Loucy (cell line): ENCODE data around the gene PSMB5.

ENCODE experiments used
- H2AFZ ChIP-seq: fragments of 200-600 bp; sonication (generic); 2 replicates; pipeline ENCODE4 v1.6.0; 2016; ENCODE audit warnings: antibody characterized with exemption, mild to moderate bottlenecking, low read length, moderate library complexity
- H3F3A ChIP-seq: fragments of 200-600 bp; 2 replicates; pipeline ENCODE4 v1.6.0; 2016; ENCODE audit warnings: antibody characterized with exemption, low read depth, mild to moderate bottlenecking
- H3K27me3 ChIP-seq: fragments of 200-600 bp; sonication (generic); 2 replicates; pipeline ENCODE4 v1.6.1; 2014; ENCODE audit warnings: low read length, mild to moderate bottlenecking; ENCODE audit not compliant: insufficient read depth, poor library complexity, severe bottlenecking
- H3K36me3 ChIP-seq: fragments of 200-600 bp; sonication (generic); 2 replicates; pipeline ENCODE4 v1.6.1; 2016; ENCODE audit warnings: low read length; ENCODE audit not compliant: insufficient read depth
- H3K4me1 ChIP-seq: fragments of 200-600 bp; sonication (generic); 2 replicates; pipeline ENCODE4 v1.5.1; 2014; ENCODE audit warnings: low read length, mild to moderate bottlenecking; ENCODE audit not compliant: insufficient read depth, poor library complexity, severe bottlenecking
- H3K4me2 ChIP-seq: fragments of 200-600 bp; sonication (generic); 2 replicates; pipeline ENCODE4 v1.6.0; 2014; ENCODE audit warnings: antibody characterized with exemption, low read length, low read depth, mild to moderate bottlenecking; ENCODE audit not compliant: poor library complexity, severe bottlenecking
- H3K4me3 ChIP-seq: fragments of 200-600 bp; sonication (generic); 2 replicates; pipeline ENCODE4 v1.5.1; 2014; ENCODE audit warnings: low read length, mild to moderate bottlenecking, mixed read lengths; ENCODE audit not compliant: poor library complexity, severe bottlenecking
- H3K79me2 ChIP-seq: fragments of 200-600 bp; sonication (generic); 2 replicates; pipeline ENCODE4 v1.6.1; 2014; ENCODE audit warnings: low read length; ENCODE audit not compliant: insufficient read depth
- H3K9ac ChIP-seq: fragments of 200-600 bp; sonication (generic); 2 replicates; pipeline ENCODE4 v1.6.0; 2014; ENCODE audit warnings: mild to moderate bottlenecking, low read depth, low read length, moderate library complexity; ENCODE audit not compliant: poor library complexity, severe bottlenecking
- H3K9me2 ChIP-seq: fragments of 200-600 bp; sonication (generic); replicated peaks from 2 replicates; pipeline ENCODE4 v1.6.1; 2016; ENCODE audit warnings: low read depth, low read length, mixed read lengths
- H3K9me3 ChIP-seq: fragments of 200-600 bp; sonication (generic); 2 replicates; pipeline ENCODE4 v1.6.1; 2014; ENCODE audit warnings: mild to moderate bottlenecking, antibody characterized with exemption, low read length, low read depth; ENCODE audit not compliant: insufficient read depth
- H4K20me1 ChIP-seq: fragments of 200-600 bp; sonication (generic); 2 replicates; pipeline ENCODE4 v1.6.0; 2014; ENCODE audit warnings: antibody characterized with exemption, low read length, mild to moderate bottlenecking; ENCODE audit not compliant: insufficient read depth, poor library complexity, severe bottlenecking
- CTCF ChIP-seq: fragments of 200-600 bp; sonication (generic); conservative IDR thresholded peaks from 2 replicates; pipeline ENCODE4 v1.5.1; 2014; ENCODE audit warnings: mild to moderate bottlenecking, antibody characterized with exemption, low read length
- EZH2phosphoT487 ChIP-seq: fragments of 200-600 bp; IDR thresholded peaks from 2 replicates; pipeline ENCODE4 v1.6.1; 2018; ENCODE audit warnings: antibody characterized with exemption, mild to moderate bottlenecking, moderate library complexity, borderline replicate concordance

The PSMB5 gene

GRCh38 chr14:23034498-23035302 is at the start of gene PSMB5:
Gene PSMB5, minus strand, starts transcription at chr14:23034900. Its CDS starts 19 bp downstream, at chr14:23034881.
- peak within 1 kb of the TSS; percentile 95 for H3K4me2 ChIP-seq
- peaks cover 5% of the 10 kb centered on the region; the same call in 1 of the 2 replicates for H3K36me3 ChIP-seq
- H4K20me1 ChIP-seq: peaks cover 7% of the 10 kb centered on the region
- peak within 1 kb of the TSS; percentile 97 for H3K4me3 ChIP-seq
- H3K27me3 ChIP-seq: no peaks in the 10 kb centered on the region
- H3K79me2 ChIP-seq: peaks cover 34% of the 10 kb centered on the region
- H3K9me2 ChIP-seq: no peaks in the 10 kb centered on the region
- H3K9ac ChIP-seq: peak within 1 kb of the TSS; percentile 95
- H2AFZ ChIP-seq: peak within 1 kb of the TSS; percentile 98
- TF ChIP-seq EZH2phosphoT487: no peak
- no peaks in the 10 kb centered on the region for H3K9me3 ChIP-seq
- H3K4me1 ChIP-seq: peaks cover 18% of the 10 kb centered on the region
- no peaks in the 10 kb centered on the region for H3F3A ChIP-seq

DNA sequence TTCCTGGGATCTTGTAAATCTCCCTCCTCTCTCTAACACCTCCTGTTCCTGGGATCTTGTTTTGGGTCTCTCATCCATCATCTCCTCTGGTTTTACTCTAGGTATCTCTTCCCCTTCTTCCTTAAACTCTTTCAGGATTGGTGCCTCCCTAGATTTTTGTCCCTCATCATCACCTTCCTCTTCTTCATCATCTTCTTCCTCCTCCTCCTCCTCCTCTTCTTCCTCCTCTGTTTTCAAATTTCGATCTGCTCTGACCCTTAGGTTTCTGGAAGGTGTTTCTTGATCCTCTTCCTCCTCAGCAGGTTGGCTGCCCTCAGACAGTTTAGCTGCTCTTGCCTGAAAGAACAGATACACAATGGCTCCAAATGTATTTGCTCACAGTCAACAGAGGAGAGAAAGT is 45.8 kb upstream of the PSMB5 start:
- no peak for TF ChIP-seq CTCF
- no peak for TF ChIP-seq EZH2phosphoT487
- no peak overlapping the region for H3K4me2 ChIP-seq
- H3K36me3 ChIP-seq: peaks cover 92% of the 10 kb centered on the region
- H3F3A ChIP-seq: peaks cover 7% of the 10 kb centered on the region; the same call in 1 of the 2 replicates
- H3K4me3 ChIP-seq: no peak overlapping the region
- H3K9me3 ChIP-seq: no peaks in the 10 kb centered on the region
- H3K4me1 ChIP-seq: no peaks in the 10 kb centered on the region
- peaks cover 6% of the 10 kb centered on the region for H4K20me1 ChIP-seq
- H3K79me2 ChIP-seq: no peaks in the 10 kb centered on the region
- H3K27me3 ChIP-seq: no peaks in the 10 kb centered on the region
- H3K9ac ChIP-seq: no peak overlapping the region
- H2AFZ ChIP-seq: no peak overlapping the region
- H3K9me2 ChIP-seq: no peaks in the 10 kb centered on the region

DNA sequence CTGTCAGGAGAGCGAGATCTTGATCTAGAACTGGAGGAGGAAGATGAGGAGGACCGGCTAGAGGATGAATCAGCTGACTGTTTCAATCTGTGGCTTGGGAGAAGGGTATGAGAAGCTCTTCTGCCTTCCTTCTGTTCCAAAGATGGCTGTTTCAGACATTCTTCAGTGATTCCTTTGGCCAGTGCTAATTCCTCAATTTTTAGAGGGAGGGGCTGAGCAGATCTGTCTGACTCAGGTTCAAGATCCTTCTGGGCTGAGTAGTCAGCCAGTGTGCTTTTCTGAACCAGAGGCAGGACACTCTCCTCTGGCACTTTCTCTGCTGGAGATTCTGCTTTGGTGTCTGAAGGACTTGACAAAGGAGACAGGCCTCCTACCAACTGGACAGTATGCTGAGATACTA is 45.0 kb upstream of the PSMB5 start:
- no peaks in the 10 kb centered on the region for H3K9me3 ChIP-seq
- peaks cover 92% of the 10 kb centered on the region for H3K36me3 ChIP-seq
- no peak for TF ChIP-seq CTCF
- TF ChIP-seq EZH2phosphoT487: no peak
- no peaks in the 10 kb centered on the region for H3K79me2 ChIP-seq
- H3K4me3 ChIP-seq: no peak overlapping the region
- H3F3A ChIP-seq: peaks cover 7% of the 10 kb centered on the region; the same call in 1 of the 2 replicates
- peaks cover 6% of the 10 kb centered on the region for H4K20me1 ChIP-seq
- H3K4me2 ChIP-seq: no peak overlapping the region
- no peaks in the 10 kb centered on the region for H3K9me2 ChIP-seq
- no peaks in the 10 kb centered on the region for H3K4me1 ChIP-seq
- H3K27me3 ChIP-seq: no peaks in the 10 kb centered on the region
- H2AFZ ChIP-seq: no peak overlapping the region
- H3K9ac ChIP-seq: no peak overlapping the region
